GM23338 (cell line): ENCODE data around the gene DSG2. TPM values are rescaled to one million over a fixed set of nuclear protein-coding genes. Genes with fewer than 3 reads are reported as not detected.

Source experiments
- ATAC-seq: fragments of 200-7000 bp; cut with Tn5 transposase; 3 replicates; pipeline ENCODE4 v1.9.1; 2020
- DNase-seq: peaks from one replicate; pipeline ENCODE4 v3.0.0-alpha.2; 2015; ENCODE audit warnings: low spot score
- H2AFZ ChIP-seq: fragments of 200-600 bp; sonication (generic); 2 replicates; pipeline ENCODE4 v1.8.0; 2016; ENCODE audit warnings: antibody characterized with exemption, mild to moderate bottlenecking, moderate library complexity
- H3F3A ChIP-seq: fragments of 200-600 bp; sonication (generic); replicated peaks from 2 replicates; pipeline ENCODE4 v1.8.0; 2017; ENCODE audit warnings: antibody characterized with exemption, mixed run types, low read depth
- H3K27ac ChIP-seq: fragments of 200-600 bp; sonication (generic); 2 replicates; pipeline ENCODE4 v1.6.1; 2016; ENCODE audit warnings: low read depth
- H3K27me3 ChIP-seq: fragments of 200-600 bp; sonication (generic); 2 replicates; pipeline ENCODE4 v1.8.0; 2016; ENCODE audit warnings: mild to moderate bottlenecking, mixed run types, moderate library complexity; ENCODE audit not compliant: insufficient read depth
- H3K36me3 ChIP-seq: fragments of 200-600 bp; sonication (generic); 2 replicates; pipeline ENCODE4 v1.8.0; 2016; ENCODE audit warnings: mild to moderate bottlenecking; ENCODE audit not compliant: insufficient read depth
- H3K4me1 ChIP-seq: fragments of 200-600 bp; sonication (generic); 2 replicates; pipeline ENCODE4 v1.8.0; 2016; ENCODE audit warnings: mild to moderate bottlenecking, moderate library complexity; ENCODE audit not compliant: insufficient read depth
- H3K4me2 ChIP-seq: fragments of 200-600 bp; sonication (generic); 2 replicates; pipeline ENCODE4 v1.7.1; 2017; ENCODE audit warnings: mixed run types
- H3K4me3 ChIP-seq: fragments of 200-600 bp; sonication (generic); 2 replicates; pipeline ENCODE4 v1.6.1; 2016; ENCODE audit warnings: mixed run types
- H3K79me2 ChIP-seq: fragments of 200-600 bp; sonication (generic); replicated peaks from 2 replicates; pipeline ENCODE4 v1.8.0; 2017; ENCODE audit warnings: mild to moderate bottlenecking; ENCODE audit not compliant: insufficient read depth
- H3K9me2 ChIP-seq: fragments of 200-600 bp; sonication (generic); 2 replicates; pipeline ENCODE4 v1.8.0; 2017; ENCODE audit not compliant: insufficient read depth
- H4K20me1 ChIP-seq: fragments of 200-600 bp; sonication (generic); replicated peaks from 2 replicates; pipeline ENCODE4 v1.8.0; 2017; ENCODE audit warnings: mild to moderate bottlenecking; ENCODE audit not compliant: insufficient read depth
- H3K27ac Mint-ChIP-seq: 2 replicates; pipeline ENCODE4 v1.8.0; 2020; ENCODE audit warnings: inconsistent platforms, mild to moderate bottlenecking, moderate library complexity, mixed read lengths
- H3K27me3 Mint-ChIP-seq: 3 replicates; pipeline ENCODE4 v1.8.0; 2022; ENCODE audit warnings: low read depth, mild to moderate bottlenecking, moderate library complexity, mixed read lengths, inconsistent platforms; ENCODE audit not compliant: insufficient read depth, poor library complexity
- H3K36me3 Mint-ChIP-seq: 3 replicates; pipeline ENCODE4 v1.8.0; 2021; ENCODE audit warnings: low read depth, mild to moderate bottlenecking, inconsistent platforms, moderate library complexity, mixed read lengths
- H3K4me1 Mint-ChIP-seq: 3 replicates; pipeline ENCODE4 v1.8.0; 2020; ENCODE audit warnings: mild to moderate bottlenecking, inconsistent platforms, mixed read lengths
- H3K4me3 Mint-ChIP-seq: 3 replicates; pipeline ENCODE4 v1.8.0; 2021; ENCODE audit warnings: moderate library complexity, mild to moderate bottlenecking, inconsistent platforms, mixed read lengths
- H3K9me3 Mint-ChIP-seq: 3 replicates; pipeline ENCODE4 v1.8.0; 2020; ENCODE audit warnings: moderate library complexity, mild to moderate bottlenecking, inconsistent platforms, mixed read lengths
- CREB1 ChIP-seq: fragments of 250-450 bp; sonication (Bioruptor Pico); IDR thresholded peaks from 2 replicates; pipeline ENCODE4 v1.5.0; 2020; ENCODE audit warnings: low read depth, mild to moderate bottlenecking, moderate library complexity
- CTCF ChIP-seq, 2 experiments: fragments of 200-600 bp in 1 of 2; sonication (generic) in 1 of 2; conservative IDR thresholded peaks; 2 replicates each; pipeline versions ENCODE4 v1.5.1 to v1.6.1; 2016 to 2017; ENCODE audit warnings: antibody characterized with exemption in 2 of 2, low read depth in 2 of 2, mild to moderate bottlenecking in 2 of 2, moderate library complexity in 1 of 2
- ETS1 ChIP-seq: IDR thresholded peaks from 2 replicates; pipeline ENCODE4 v1.6.1; 2016; ENCODE audit warnings: antibody characterized with exemption
- EZH2 ChIP-seq: fragments of 200-600 bp; sonication (generic); IDR thresholded peaks from one replicate; pipeline ENCODE4 v1.8.0; 2017; ENCODE audit warnings: antibody characterized with exemption, mild to moderate bottlenecking, low read depth; ENCODE audit not compliant: unreplicated experiment
- EZH2phosphoT487 ChIP-seq: fragments of 200-600 bp; sonication (generic); IDR thresholded peaks from one replicate; pipeline ENCODE4 v1.8.1; 2018; ENCODE audit warnings: antibody characterized with exemption; ENCODE audit not compliant: unreplicated experiment
- JUNB ChIP-seq: IDR thresholded peaks from one replicate; pipeline ENCODE4 v1.6.1; 2016; ENCODE audit warnings: antibody characterized with exemption; ENCODE audit not compliant: unreplicated experiment
- NANOG ChIP-seq: IDR thresholded peaks from 2 replicates; pipeline ENCODE4 v1.6.1; 2016; ENCODE audit warnings: antibody characterized with exemption, borderline replicate concordance
- POLR2AphosphoS5 ChIP-seq: IDR thresholded peaks from 2 replicates; pipeline ENCODE4 v1.6.1; 2016; ENCODE audit warnings: antibody characterized with exemption, low read depth
- REST ChIP-seq: IDR thresholded peaks from one replicate; pipeline ENCODE4 v1.6.1; 2018; ENCODE audit warnings: antibody characterized with exemption; ENCODE audit not compliant: unreplicated experiment
- STAT1 ChIP-seq: IDR thresholded peaks from one replicate; pipeline ENCODE4 v1.6.1; 2016; ENCODE audit warnings: antibody characterized with exemption; ENCODE audit not compliant: unreplicated experiment
- ZNF114 ChIP-seq: fragments of 250-450 bp; sonication (Bioruptor Pico); IDR thresholded peaks from 2 replicates; pipeline ENCODE4 v1.5.0; 2020; ENCODE audit warnings: mild to moderate bottlenecking, moderate library complexity
- ZNF331 ChIP-seq: fragments of 250-450 bp; sonication (Bioruptor Pico); IDR thresholded peaks from 2 replicates; pipeline ENCODE4 v1.5.0; 2020; ENCODE audit warnings: low read depth, mild to moderate bottlenecking, moderate library complexity
- ZNF462 ChIP-seq: fragments of 250-450 bp; sonication (Bioruptor Pico); IDR thresholded peaks from 2 replicates; pipeline ENCODE4 v1.5.0; 2020; ENCODE audit warnings: mild to moderate bottlenecking, moderate library complexity
- polyA plus RNA-seq: library from polyadenylated mRNA; unstranded; fragments of >200 nt; fragmentation: Nextera tagmentation; extraction: Ambion mirVana; gene quantifications from 2 replicates; pipeline ENCODE4 v1.2.1, GENCODE V29; 2016
- total RNA-seq: library from RNA; depleted of rRNA; stranded (reverse); fragments of >200 nt; shearing (Covaris generic); gene quantifications from 2 replicates; pipeline ENCODE4 v1.2.3, GENCODE V29; 2014

Gene DSG2
- total and polyA plus RNA-seq, 2 experiments from 2014 or later, result 44.7 to 144 TPM

- no peak overlapping the region for H3K4me3 Mint-ChIP-seq
- no peak overlapping the region for H3K4me2 ChIP-seq
- ATAC-seq, result no peak
- no peaks in the 10 kb centered on the region for H3K36me3 ChIP-seq
- no peaks in the 10 kb centered on the region for H3K27me3 Mint-ChIP-seq
- no peak for DNase-seq
- no peaks in the 10 kb centered on the region for H3K4me1 Mint-ChIP-seq
- H3K27ac ChIP-seq, result no peak overlapping the region
- no peak overlapping the region for H2AFZ ChIP-seq
- H3K27me3 ChIP-seq, result no peaks in the 10 kb centered on the region
- peaks cover 15% of the 10 kb centered on the region for H3K9me2 ChIP-seq
- H3K27ac Mint-ChIP-seq, result no peak overlapping the region
- H3K36me3 Mint-ChIP-seq, result no peaks in the 10 kb centered on the region; the same call in 2 of the 3 replicates
- H3K4me1 ChIP-seq, result no peaks in the 10 kb centered on the region
- no peaks in the 10 kb centered on the region for H3F3A ChIP-seq
- H3K4me3 ChIP-seq, result no peak overlapping the region
- H3K79me2 ChIP-seq, result no peaks in the 10 kb centered on the region
- no peaks in the 10 kb centered on the region for H3K9me3 Mint-ChIP-seq
- TF ChIP-seq EZH2phosphoT487 (no peak), JUNB (no peak), ZNF462 (CRISPR knock-in tag) (no peak), CREB1 (no peak), EZH2 (no peak), REST (no peak), ZNF331 (no peak), NANOG (no peak), POLR2AphosphoS5 (no peak), ZNF114 (CRISPR knock-in tag) (no peak), CTCF (conservative IDR thresholded peaks at IDR 0.05; ENCODE audit: low read depth in 2 of 2) (no peak), STAT1 (no peak), ETS1 (no peak)
- H4K20me1 ChIP-seq, result no peaks in the 10 kb centered on the region
These were observed 81.4 kb downstream of the DSG2 start for GRCh38 chr18:31579375-31579774.
